Endothelial cell (in vitro differentiated cells): Measurements from ENCODE around the gene CD99L2. TPM values are rescaled to one million over a fixed set of nuclear protein-coding genes. Genes with fewer than 3 reads are reported as not detected.

Source experiments
- DNase-seq: peaks from one replicate; pipeline ENCODE4 v3.0.0; 2021; ENCODE audit warnings: low spot score
- H3K27ac Mint-ChIP-seq: one replicate; pipeline ENCODE4 v1.8.0; 2021; ENCODE audit warnings: mixed read lengths, inconsistent platforms; ENCODE audit not compliant: unreplicated experiment
- H3K27me3 Mint-ChIP-seq: one replicate; pipeline ENCODE4 v1.8.0; 2021; ENCODE audit warnings: mild to moderate bottlenecking, moderate library complexity, mixed read lengths, inconsistent platforms; ENCODE audit not compliant: unreplicated experiment
- H3K36me3 Mint-ChIP-seq: one replicate; pipeline ENCODE4 v1.8.0; 2021; ENCODE audit warnings: mild to moderate bottlenecking, low read depth, mixed read lengths, inconsistent platforms; ENCODE audit not compliant: unreplicated experiment
- H3K4me1 Mint-ChIP-seq: one replicate; pipeline ENCODE4 v1.8.0; 2021; ENCODE audit warnings: mild to moderate bottlenecking, mixed read lengths, inconsistent platforms; ENCODE audit not compliant: unreplicated experiment
- H3K4me3 Mint-ChIP-seq: one replicate; pipeline ENCODE4 v1.8.0; 2021; ENCODE audit warnings: mild to moderate bottlenecking, mixed read lengths, inconsistent platforms; ENCODE audit not compliant: unreplicated experiment
- H3K9me3 Mint-ChIP-seq: one replicate; pipeline ENCODE4 v1.8.0; 2021; ENCODE audit warnings: mixed read lengths, inconsistent platforms; ENCODE audit not compliant: unreplicated experiment
- total RNA-seq: library from RNA; stranded (reverse); fragmentation: NEBNext Ultra II Directional; extraction: Animal tissue kit (Norgen Biotek cat#: 25700); gene quantifications from one replicate; pipeline ENCODE4 v1.2.1, GENCODE V29; 2021; ENCODE audit not compliant: unreplicated experiment
- TF ChIP-seq, protein P1 (sequence below): fragments of 200-600 bp; sonication (generic); IDR thresholded peaks from one replicate; pipeline ENCODE4 v1.5.0; 2021; ENCODE audit warnings: antibody characterized with exemption; ENCODE audit not compliant: unreplicated experiment

CD99L2 gene
- total RNA-seq, 1 donor from 2014 or later: 30.1 TPM

DNA sequence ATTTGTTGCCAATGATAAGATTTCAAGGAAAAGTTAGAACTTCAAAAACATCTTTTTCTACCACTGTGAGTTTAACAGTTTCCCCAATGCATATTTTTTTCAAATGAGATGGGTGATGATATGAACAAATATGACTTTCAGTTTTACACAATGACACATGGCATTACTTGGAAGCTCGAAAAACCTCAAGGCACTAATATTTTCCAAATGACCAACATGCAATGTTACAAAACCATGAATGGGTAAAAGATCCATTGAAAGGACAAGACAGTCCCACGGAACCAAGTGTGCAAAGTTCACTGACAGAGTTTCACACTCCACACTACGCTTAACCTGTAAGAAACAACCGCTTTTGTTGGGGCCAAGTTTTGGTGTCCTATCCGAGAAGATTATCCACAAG is 84.5 kb downstream of the CD99L2 start:
- Mint-ChIP-seq H3K9me3 (no peaks in the 10 kb centered on the region), H3K4me1 (no peaks in the 10 kb centered on the region), H3K27ac (no peak overlapping the region), H3K27me3 (no peaks in the 10 kb centered on the region), H3K36me3 (peaks cover 3% of the 10 kb centered on the region), H3K4me3 (no peak overlapping the region)
- TF ChIP-seq, protein P1, sequence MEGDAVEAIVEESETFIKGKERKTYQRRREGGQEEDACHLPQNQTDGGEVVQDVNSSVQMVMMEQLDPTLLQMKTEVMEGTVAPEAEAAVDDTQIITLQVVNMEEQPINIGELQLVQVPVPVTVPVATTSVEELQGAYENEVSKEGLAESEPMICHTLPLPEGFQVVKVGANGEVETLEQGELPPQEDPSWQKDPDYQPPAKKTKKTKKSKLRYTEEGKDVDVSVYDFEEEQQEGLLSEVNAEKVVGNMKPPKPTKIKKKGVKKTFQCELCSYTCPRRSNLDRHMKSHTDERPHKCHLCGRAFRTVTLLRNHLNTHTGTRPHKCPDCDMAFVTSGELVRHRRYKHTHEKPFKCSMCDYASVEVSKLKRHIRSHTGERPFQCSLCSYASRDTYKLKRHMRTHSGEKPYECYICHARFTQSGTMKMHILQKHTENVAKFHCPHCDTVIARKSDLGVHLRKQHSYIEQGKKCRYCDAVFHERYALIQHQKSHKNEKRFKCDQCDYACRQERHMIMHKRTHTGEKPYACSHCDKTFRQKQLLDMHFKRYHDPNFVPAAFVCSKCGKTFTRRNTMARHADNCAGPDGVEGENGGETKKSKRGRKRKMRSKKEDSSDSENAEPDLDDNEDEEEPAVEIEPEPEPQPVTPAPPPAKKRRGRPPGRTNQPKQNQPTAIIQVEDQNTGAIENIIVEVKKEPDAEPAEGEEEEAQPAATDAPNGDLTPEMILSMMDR: no peak
- no peak for DNase-seq

DNA sequence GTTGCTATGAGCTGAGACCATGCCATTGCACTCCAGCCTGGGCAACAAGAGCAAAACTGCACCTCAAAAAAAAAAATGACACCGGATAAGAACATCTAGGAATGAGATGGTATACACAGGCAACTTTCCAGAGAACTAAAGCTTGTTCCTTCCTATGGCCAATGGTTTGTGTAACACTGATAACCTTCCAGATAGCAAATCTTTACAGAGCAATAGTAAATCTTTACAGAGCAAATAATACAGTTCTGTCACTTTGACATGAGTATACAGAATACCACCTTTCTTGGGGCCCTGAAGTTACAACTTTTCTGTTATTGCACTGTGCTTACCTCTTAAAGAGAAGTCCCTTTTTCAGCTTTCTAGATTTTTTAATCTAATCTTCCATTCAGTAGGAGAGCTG is 91.6 kb downstream of the CD99L2 start:
- no peaks in the 10 kb centered on the region for H3K4me1 Mint-ChIP-seq
- no peak overlapping the region for H3K4me3 Mint-ChIP-seq
- H3K27ac Mint-ChIP-seq: no peak overlapping the region
- no peak for DNase-seq
- no peaks in the 10 kb centered on the region for H3K36me3 Mint-ChIP-seq
- TF ChIP-seq, protein P1: no peak
- no peaks in the 10 kb centered on the region for H3K27me3 Mint-ChIP-seq
- H3K9me3 Mint-ChIP-seq: no peaks in the 10 kb centered on the region

DNA sequence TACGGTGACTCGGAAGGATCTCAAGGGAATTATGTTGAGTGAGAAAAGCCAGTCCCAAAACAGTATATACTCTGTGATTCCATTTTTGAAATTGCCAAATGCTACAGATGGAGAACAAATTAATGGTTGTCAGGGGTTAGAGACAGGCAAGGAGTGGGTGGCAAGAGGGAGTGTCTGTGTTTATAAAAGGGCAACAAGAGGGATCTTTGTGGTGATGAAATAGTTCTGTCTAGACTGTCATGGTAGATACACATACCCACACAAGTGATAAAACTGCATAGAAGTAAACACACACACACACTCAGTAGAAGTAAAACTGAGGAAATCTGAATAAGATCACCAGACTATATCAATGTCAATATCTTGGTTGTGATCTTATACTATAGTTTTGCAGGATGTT is 92.7 kb downstream of the CD99L2 start:
- Mint-ChIP-seq H3K4me1 (no peaks in the 10 kb centered on the region), H3K27me3 (peaks cover 1% of the 10 kb centered on the region), H3K36me3 (no peaks in the 10 kb centered on the region), H3K27ac (no peak overlapping the region), H3K9me3 (no peaks in the 10 kb centered on the region), H3K4me3 (no peak overlapping the region)
- TF ChIP-seq, protein P1: no peak
- no peak for DNase-seq

DNA sequence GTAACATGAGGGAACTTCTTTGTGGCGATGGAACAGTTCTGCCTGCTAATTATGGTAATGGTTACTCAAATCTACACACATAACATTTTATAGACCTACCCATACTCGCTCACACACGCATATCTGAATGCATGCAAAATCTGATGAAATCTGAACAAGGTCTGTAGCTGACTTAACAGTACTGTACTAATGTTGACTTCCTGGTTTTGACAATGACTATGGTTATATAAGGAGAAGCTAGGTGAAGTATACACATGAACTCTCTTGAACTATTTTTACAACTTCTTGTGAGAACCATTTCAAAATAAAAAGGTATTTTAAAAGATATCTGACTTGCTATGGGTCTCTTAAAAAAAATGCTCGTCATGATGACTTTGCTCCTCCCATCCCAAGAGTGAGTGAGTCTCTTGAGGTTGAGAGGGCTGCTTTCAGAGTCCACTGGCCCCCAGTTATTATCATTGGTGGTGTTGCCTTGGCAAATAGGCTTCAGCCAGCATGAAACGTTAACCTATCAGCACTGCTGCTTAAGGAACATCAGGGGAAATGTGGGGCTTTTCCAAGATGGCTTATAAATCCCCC is 105.4 kb downstream of the CD99L2 start:
- TF ChIP-seq, protein P1: no peak
- Mint-ChIP-seq H3K4me3 (no peak overlapping the region), H3K4me1 (no peaks in the 10 kb centered on the region), H3K27ac (no peak overlapping the region), H3K27me3 (no peaks in the 10 kb centered on the region), H3K36me3 (peaks cover 24% of the 10 kb centered on the region), H3K9me3 (no peaks in the 10 kb centered on the region)
- DNase-seq: no peak

DNA sequence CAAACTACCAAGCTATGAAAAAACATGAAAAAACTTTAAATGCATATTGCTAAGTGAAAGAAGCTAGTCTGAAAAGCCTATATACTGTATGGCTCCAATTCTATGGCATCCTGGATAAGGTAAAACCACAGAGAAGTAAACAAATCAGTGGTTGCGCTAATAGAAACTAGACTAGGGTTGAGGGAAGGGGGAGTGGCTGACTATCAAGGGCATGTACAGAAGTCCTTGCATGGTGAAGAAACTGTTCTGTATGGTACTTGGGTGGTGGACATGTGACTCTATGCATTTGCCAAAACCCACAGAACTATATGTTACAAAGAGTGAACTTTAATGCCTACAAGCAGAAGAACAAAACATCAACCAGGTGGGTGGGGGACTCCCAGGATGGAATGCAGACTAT is 108.4 kb downstream of the CD99L2 start:
- Mint-ChIP-seq H3K4me1 (no peaks in the 10 kb centered on the region), H3K36me3 (peaks cover 25% of the 10 kb centered on the region), H3K27me3 (no peaks in the 10 kb centered on the region), H3K27ac (no peak overlapping the region), H3K9me3 (no peaks in the 10 kb centered on the region), H3K4me3 (no peak overlapping the region)
- TF ChIP-seq, protein P1: no peak
- no peak for DNase-seq
